D721Med (cell line): ENCODE data around the gene MAFG.

ENCODE experiments used
- DNase-seq: peaks from one replicate; pipeline ENCODE4 v3.0.0; 2011; ENCODE audit warnings: low spot score; ENCODE audit not compliant: insufficient read length
- FAIRE-seq: peaks from 2 replicates; lab custom pipeline; 2011; peaks lifted over from hg19 to GRCh38; lab: Jason Lieb, UNC
- CTCF ChIP-seq: IDR thresholded peaks from 2 replicates; pipeline ENCODE4 v1.5.1; 2012; ENCODE audit warnings: mild to moderate bottlenecking, control low read depth; ENCODE audit not compliant: insufficient read depth; ENCODE audit errors: missing control alignments

MAFG gene

GRCh38 chr17:81927653-81928543 is at the start of gene MAFG:
Gene MAFG (minus strand): TSS chr17:81927735. CDS start chr17:81923185, 4,550 bp downstream.
- FAIRE-seq (no peak), DNase-seq (peak; percentile 98)
- TF ChIP-seq CTCF: peak; percentile 33

- TF ChIP-seq CTCF: no peak
- DNase-seq: no peak
- no peak for FAIRE-seq
Observed at GRCh38 chr17:81976332-81977210, 49.0 kb upstream of the MAFG start.

- TF ChIP-seq CTCF: no peak
- FAIRE-seq: no peak
- DNase-seq: no peak
Observed at GRCh38 chr17:81973432-81973831, 45.9 kb upstream of the MAFG start.

- FAIRE-seq (no peak), DNase-seq (no peak)
- TF ChIP-seq CTCF: no peak
Observed at GRCh38 chr17:81968850-81969812, 41.6 kb upstream of the MAFG start.

GRCh38 chr17:81968396-81968745 is 40.8 kb upstream of the MAFG start:
- no peak for TF ChIP-seq CTCF
- no peak for DNase-seq

GRCh38 chr17:81967533-81968395 is 40.2 kb upstream of the MAFG start:
- FAIRE-seq (no peak), DNase-seq (peak; percentile 95)
- no peak for TF ChIP-seq CTCF

More at GRCh38 chr17:81968396-81968745, 40.8 kb upstream of the MAFG start:
- FAIRE-seq: no peak
